Astrocyte of the cerebellum (primary cell): ENCODE results near the gene EHBP1.

Source experiments
- DNase-seq: peaks from one replicate; pipeline ENCODE4 v3.0.0-alpha.2; 2011; ENCODE audit warnings: low read depth
- H3K4me3 ChIP-seq: 2 replicates; pipeline ENCODE4 v1.5.1; 2011; ENCODE audit warnings: mild to moderate bottlenecking, low read depth, low read length, moderate library complexity
- CTCF ChIP-seq: IDR thresholded peaks from 2 replicates; pipeline ENCODE4 v1.5.1; 2012; ENCODE audit warnings: low read length, low read depth, moderate library complexity, mild to moderate bottlenecking; ENCODE audit errors: missing control alignments
- in situ Hi-C: cut with HindIII; loops from 2 replicates; pipeline ENCODE4 v1.10.0; 2017; ENCODE audit warnings: low sequenced_read_pairs

EHBP1 gene

GRCh38 chr2:62824388-62824787 is 118.9 kb downstream of the EHBP1 start:
- no peak for DNase-seq
- H3K4me3 ChIP-seq: no peak overlapping the region
- in situ Hi-C loops: no loop called here
- TF ChIP-seq CTCF: no peak

- in situ Hi-C loops: no loop called here
- no peak overlapping the region for H3K4me3 ChIP-seq
- no peak for DNase-seq
- TF ChIP-seq CTCF: no peak
These were observed 120.6 kb downstream of the EHBP1 start for GRCh38 chr2:62826141-62826540.

GRCh38 chr2:62826953-62827675 is 121.6 kb downstream of the EHBP1 start:
- no peak overlapping the region for H3K4me3 ChIP-seq
- no peak for DNase-seq
- in situ Hi-C loops: no loop called here
- TF ChIP-seq CTCF: no peak

GRCh38 chr2:62831729-62832128 is 126.2 kb downstream of the EHBP1 start:
- in situ Hi-C loops: no loop called here
- no peak for DNase-seq
- TF ChIP-seq CTCF: no peak
- no peak overlapping the region for H3K4me3 ChIP-seq

GRCh38 chr2:62844311-62845090 is 139.0 kb downstream of the EHBP1 start:
- DNase-seq: no peak
- in situ Hi-C loops: no loop called here
- no peak for TF ChIP-seq CTCF
- H3K4me3 ChIP-seq: no peak overlapping the region

- in situ Hi-C loops: no loop called here
- no peak overlapping the region for H3K4me3 ChIP-seq
- TF ChIP-seq CTCF: no peak
- DNase-seq: no peak
These were observed 139.7 kb downstream of the EHBP1 start for GRCh38 chr2:62845256-62845655.
